ENCODE results near the gene PARD3.

GRCh38 chr10:34771106-34771505 is 44.0 kb downstream of the PARD3 start:
- TF ChIP-seq CTCF (IDR thresholded peaks at IDR 0.05) (no peak), POLR2A (IDR thresholded peaks at IDR 0.05) (no peak)
